Heart left ventricle (tissue), 13 donors: Measurements from ENCODE around the gene CFAP77.

Experiments used
- CTCF ChIP-seq, 12 donors: fragments of 200-600 bp; sonication (generic) in 4 of 12; IDR thresholded peaks; one replicate each; pipeline versions ENCODE4 v1.5.0 to v1.8.0; 2018 to 2022; ENCODE audit warnings: antibody characterized with exemption in 12 of 12, mild to moderate bottlenecking in 5 of 12
- POLR2A ChIP-seq, 2 donors: fragments of 450-650 bp; IDR thresholded peaks; one replicate each; pipeline ENCODE4 v1.6.1; 2017; ENCODE audit warnings: antibody characterized with exemption in 2 of 2, mild to moderate bottlenecking in 2 of 2, moderate library complexity in 2 of 2
- donor health status: ischemic (EF 13 %, LVEDD 7.1; RV severe dilation, severe dysfunction).
- donor health status: DM: no; HTN: yes; CAD: no.
- donor health status: DM: no; HTN: no; CAD: no.
- donor health status: ischemic (EF 25% LVEDD 6.9; RV normal size, moderate dysfunction).
- donor health status: ischemic (EF 25% LVEDD 5.7; RV mildly dilated, moderate dysfunction).
- donor health status: ischemic (EF 35%, LVEDD 5.7; RV mildly dilated, moderate dysfunction).
- donor health status: nonischemic (EF 11% LVEDD 7.7; RV severe dilation, severe dysfunction).
- donor health status: DM: yes; HTN: yes; CAD: no.
- donor health status: PGD.
- donor health status: ischemic (EF 29% LVEDD 5.4; RV normal size, mild dysfunction).
- donor health status: nonischemic (EF 23%, LVEDD 6.1; RV moderate dilation, normal function).

GRCh38 chr9:132557159-132557558, 147.1 kb downstream of the CFAP77 start:
- TF ChIP-seq CTCF (IDR thresholded peaks at IDR 0.05): no peak
- TF ChIP-seq POLR2A (IDR thresholded peaks at IDR 0.05): no peak
